ENCODE data around the gene BCCIP.

GRCh38 chr10:125828311-125828710 lies 5.0 kb downstream of the BCCIP start:
- TF ChIP-seq EZH2 (IDR thresholded peaks at IDR 0.05; ENCODE audit: insufficient read depth, poor library complexity, severe bottlenecking) (no peak), EZH2phosphoT487 (IDR thresholded peaks at IDR 0.05; ENCODE audit: insufficient read depth, low read depth) (no peak)
